Measurements from ENCODE around the gene ETFRF1. TPM values are rescaled to one million over a fixed set of nuclear protein-coding genes. Genes with fewer than 3 reads are reported as not detected.
A peak's percentile ranks its signal among the peaks of the same experiment; 100 is the strongest.

The ETFRF1 gene
- polyA plus RNA-seq, 1 donor = 61.0 TPM

DNA sequence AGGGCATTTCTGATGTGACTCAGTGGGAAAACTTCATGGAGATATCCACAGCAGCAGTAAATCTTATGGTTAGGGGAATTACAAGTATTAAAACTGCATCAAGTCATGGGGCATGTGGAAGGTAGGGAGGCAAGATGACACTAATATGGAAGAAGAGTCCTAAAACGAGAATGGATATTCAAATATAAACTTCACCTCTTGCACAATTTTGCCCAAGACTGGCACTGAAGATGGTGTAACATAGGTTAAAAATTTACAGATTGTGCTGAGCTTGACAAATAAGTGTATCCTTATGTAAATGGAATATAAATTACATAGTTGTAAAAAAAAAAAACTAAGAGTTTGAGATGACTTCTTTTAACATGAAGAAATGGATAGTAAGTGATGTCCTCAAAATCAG lies 12.8 kb downstream of the ETFRF1 start:
- Histone ChIP-seq H3K27me3 (ENCODE audit: control insufficient read depth, insufficient read depth, low read length) (no peaks in the 10 kb centered on the region), H3K4me3 (ENCODE audit: low read length) (no peak overlapping the region), H3K27ac (ENCODE audit: low read length) (peak overlapping the region; percentile 38), H3K9me3 (ENCODE audit: control insufficient read depth, low read depth, low read length) (no peaks in the 10 kb centered on the region), H3K36me3 (ENCODE audit: control insufficient read depth, insufficient read depth, low read length) (peaks cover 6% of the 10 kb centered on the region), H3K4me1 (ENCODE audit: control insufficient read depth, insufficient read depth, low read length) (peaks cover 4% of the 10 kb centered on the region)
- WGBS (ENCODE audit: insufficient coverage, low lambda C conversion rate) = no CpG with 5 or more reads among the region's 1 CpG
- DNase-seq = no peak

DNA sequence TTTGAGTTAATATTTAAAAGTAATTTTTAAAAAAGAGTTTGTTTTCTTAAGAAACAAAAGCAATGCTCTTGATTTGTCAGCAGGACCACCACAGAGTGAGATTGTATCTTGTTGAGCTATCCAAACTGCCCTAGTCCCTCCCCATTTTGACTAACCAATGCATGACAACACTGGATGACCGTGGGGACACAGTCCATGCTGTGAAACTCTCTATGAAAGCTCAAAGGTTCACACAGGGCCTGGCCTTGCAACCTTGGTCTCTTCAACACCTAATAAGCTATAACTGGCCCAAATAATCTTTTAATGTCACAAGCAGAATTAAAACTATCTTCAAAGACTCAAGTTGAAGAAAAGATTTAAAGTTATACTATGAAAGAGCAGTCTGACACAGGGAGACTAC lies 13.5 kb downstream of the ETFRF1 start:
- Histone ChIP-seq H3K4me1 (ENCODE audit: control insufficient read depth, insufficient read depth, low read length) (peaks cover 4% of the 10 kb centered on the region), H3K36me3 (ENCODE audit: control insufficient read depth, insufficient read depth, low read length) (peaks cover 6% of the 10 kb centered on the region), H3K4me3 (ENCODE audit: low read length) (no peak overlapping the region), H3K9me3 (ENCODE audit: control insufficient read depth, low read depth, low read length) (no peaks in the 10 kb centered on the region), H3K27ac (ENCODE audit: low read length) (peak overlapping the region; percentile 38), H3K27me3 (ENCODE audit: control insufficient read depth, insufficient read depth, low read length) (no peaks in the 10 kb centered on the region)
- peak; percentile 60 to 66 for DNase-seq
- WGBS (ENCODE audit: insufficient coverage, low lambda C conversion rate) = no CpG with 5 or more reads among the region's 1 CpG

GRCh38 chr12:25213338-25213737 lies 18.3 kb downstream of the ETFRF1 start:
- no peaks in the 10 kb centered on the region for H3K9me3 ChIP-seq (ENCODE audit: control insufficient read depth, low read depth, low read length)
- no peak overlapping the region for H3K4me3 ChIP-seq (ENCODE audit: low read length)
- DNase-seq = no peak
- no peaks in the 10 kb centered on the region for H3K27me3 ChIP-seq (ENCODE audit: control insufficient read depth, insufficient read depth, low read length)
- H3K27ac ChIP-seq (ENCODE audit: low read length) = no peak overlapping the region
- 100% methylated on average over 1 of the region's 1 CpG for WGBS (ENCODE audit: insufficient coverage, low lambda C conversion rate)
- H3K36me3 ChIP-seq (ENCODE audit: control insufficient read depth, insufficient read depth, low read length) = peaks cover 11% of the 10 kb centered on the region
- H3K4me1 ChIP-seq (ENCODE audit: control insufficient read depth, insufficient read depth, low read length) = no peaks in the 10 kb centered on the region

GRCh38 chr12:25236190-25236589 lies 41.2 kb downstream of the ETFRF1 start:
- DNase-seq = no peak
- peaks cover 13% of the 10 kb centered on the region for H3K36me3 ChIP-seq (ENCODE audit: control insufficient read depth, insufficient read depth, low read length)
- H3K9me3 ChIP-seq (ENCODE audit: control insufficient read depth, low read depth, low read length) = no peaks in the 10 kb centered on the region
- H3K4me3 ChIP-seq (ENCODE audit: low read length) = no peak overlapping the region
- no peaks in the 10 kb centered on the region for H3K4me1 ChIP-seq (ENCODE audit: control insufficient read depth, insufficient read depth, low read length)
- no CpG with 5 or more reads among the region's 1 CpG for WGBS (ENCODE audit: insufficient coverage, low lambda C conversion rate)
- no peak overlapping the region for H3K27ac ChIP-seq (ENCODE audit: low read length)
- H3K27me3 ChIP-seq (ENCODE audit: control insufficient read depth, insufficient read depth, low read length) = no peaks in the 10 kb centered on the region

DNA sequence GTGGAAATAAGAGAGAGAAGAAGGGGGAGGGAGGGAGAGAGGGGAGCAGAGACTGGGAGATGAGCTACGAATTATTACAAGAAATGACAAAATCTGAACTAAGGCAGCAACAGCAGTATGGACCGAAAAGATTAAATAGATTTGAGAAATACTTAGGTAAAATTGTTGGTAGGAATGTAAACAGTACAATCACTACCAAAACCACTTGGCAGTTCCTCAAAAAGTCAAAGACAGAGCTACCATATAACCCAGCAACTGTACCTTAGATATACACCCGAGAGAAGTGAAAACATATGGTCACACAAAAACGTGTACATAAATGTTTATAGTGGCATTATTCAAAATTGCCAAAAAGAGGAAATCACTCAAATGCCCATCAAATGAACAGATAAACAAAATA lies 41.6 kb downstream of the ETFRF1 start:
- no peak overlapping the region for H3K27ac ChIP-seq (ENCODE audit: low read length)
- no peak overlapping the region for H3K4me3 ChIP-seq (ENCODE audit: low read length)
- peaks cover 13% of the 10 kb centered on the region for H3K36me3 ChIP-seq (ENCODE audit: control insufficient read depth, insufficient read depth, low read length)
- H3K9me3 ChIP-seq (ENCODE audit: control insufficient read depth, low read depth, low read length) = no peaks in the 10 kb centered on the region
- DNase-seq = no peak
- WGBS (ENCODE audit: insufficient coverage, low lambda C conversion rate) = 100% methylated on average over 1 of the region's 4 CpGs
- H3K27me3 ChIP-seq (ENCODE audit: control insufficient read depth, insufficient read depth, low read length) = no peaks in the 10 kb centered on the region
- H3K4me1 ChIP-seq (ENCODE audit: control insufficient read depth, insufficient read depth, low read length) = no peaks in the 10 kb centered on the region

GRCh38 chr12:25241167-25242020 lies 46.4 kb downstream of the ETFRF1 start:
- DNase-seq = peak in 1 of 2 donors; percentile 29
- Histone ChIP-seq H3K4me1 (ENCODE audit: control insufficient read depth, insufficient read depth, low read length) (peaks cover 6% of the 10 kb centered on the region), H3K27me3 (ENCODE audit: control insufficient read depth, insufficient read depth, low read length) (no peaks in the 10 kb centered on the region), H3K9me3 (ENCODE audit: control insufficient read depth, low read depth, low read length) (no peaks in the 10 kb centered on the region), H3K4me3 (ENCODE audit: low read length) (no peak overlapping the region), H3K36me3 (ENCODE audit: control insufficient read depth, insufficient read depth, low read length) (peaks cover 11% of the 10 kb centered on the region), H3K27ac (ENCODE audit: low read length) (no peak overlapping the region)
- WGBS (ENCODE audit: insufficient coverage, low lambda C conversion rate) = 94% methylated on average over 2 of the region's 6 CpGs

DNA sequence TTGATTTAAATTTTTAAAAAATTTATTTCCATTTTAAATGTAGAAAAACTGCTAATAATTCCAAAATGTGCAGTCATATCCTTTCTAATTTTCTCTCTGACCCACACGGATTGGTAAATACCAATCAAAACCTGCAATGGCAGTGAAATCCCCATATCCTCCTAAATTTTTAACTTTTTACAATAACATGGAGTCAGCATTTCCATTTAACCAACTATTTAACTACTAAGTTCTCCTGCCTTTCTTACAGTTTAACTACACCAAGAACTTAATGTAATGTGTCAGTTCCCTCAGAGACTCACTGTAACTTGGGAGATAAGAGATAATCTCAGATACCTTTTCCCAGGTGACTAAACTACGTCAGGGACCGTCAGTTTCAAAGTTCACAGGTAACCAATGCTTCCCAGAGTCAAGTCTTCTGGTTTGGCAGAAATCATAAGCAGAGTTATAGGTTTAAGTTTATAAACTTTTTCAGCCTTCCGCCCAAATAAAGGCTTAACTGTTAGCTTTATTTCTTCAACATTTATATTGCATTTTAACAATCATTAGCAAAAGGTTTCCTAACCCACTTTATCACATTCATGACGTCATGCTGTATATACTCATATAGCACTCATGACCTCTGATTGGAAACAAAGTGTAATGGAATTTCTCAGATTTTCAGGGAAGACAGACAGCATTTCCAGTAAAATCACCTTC lies 48.1 kb downstream of the ETFRF1 start:
- Histone ChIP-seq H3K36me3 (ENCODE audit: control insufficient read depth, insufficient read depth, low read length) (peaks cover 7% of the 10 kb centered on the region), H3K9me3 (ENCODE audit: control insufficient read depth, low read depth, low read length) (no peaks in the 10 kb centered on the region), H3K27ac (ENCODE audit: low read length) (peak overlapping the region; percentile 95), H3K27me3 (ENCODE audit: control insufficient read depth, insufficient read depth, low read length) (no peaks in the 10 kb centered on the region), H3K4me1 (ENCODE audit: control insufficient read depth, insufficient read depth, low read length) (peaks cover 6% of the 10 kb centered on the region), H3K4me3 (ENCODE audit: low read length) (no peak overlapping the region)
- no CpG with 5 or more reads among the region's 5 CpGs for WGBS (ENCODE audit: insufficient coverage, low lambda C conversion rate)
- peak; percentile 80 to 93 for DNase-seq

- Histone ChIP-seq H3K27me3 (ENCODE audit: control insufficient read depth, insufficient read depth, low read length) (no peaks in the 10 kb centered on the region), H3K27ac (ENCODE audit: low read length) (peak overlapping the region; percentile 95), H3K9me3 (ENCODE audit: control insufficient read depth, low read depth, low read length) (no peaks in the 10 kb centered on the region), H3K36me3 (ENCODE audit: control insufficient read depth, insufficient read depth, low read length) (peaks cover 7% of the 10 kb centered on the region), H3K4me3 (ENCODE audit: low read length) (no peak overlapping the region), H3K4me1 (ENCODE audit: control insufficient read depth, insufficient read depth, low read length) (peaks cover 6% of the 10 kb centered on the region)
- no peak for DNase-seq
Measured at GRCh38 chr12:25243680-25243990, 48.6 kb downstream of the ETFRF1 start.

GRCh38 chr12:25245491-25245890 lies 50.5 kb downstream of the ETFRF1 start:
- H3K27ac ChIP-seq (ENCODE audit: low read length) = no peak overlapping the region

DNA sequence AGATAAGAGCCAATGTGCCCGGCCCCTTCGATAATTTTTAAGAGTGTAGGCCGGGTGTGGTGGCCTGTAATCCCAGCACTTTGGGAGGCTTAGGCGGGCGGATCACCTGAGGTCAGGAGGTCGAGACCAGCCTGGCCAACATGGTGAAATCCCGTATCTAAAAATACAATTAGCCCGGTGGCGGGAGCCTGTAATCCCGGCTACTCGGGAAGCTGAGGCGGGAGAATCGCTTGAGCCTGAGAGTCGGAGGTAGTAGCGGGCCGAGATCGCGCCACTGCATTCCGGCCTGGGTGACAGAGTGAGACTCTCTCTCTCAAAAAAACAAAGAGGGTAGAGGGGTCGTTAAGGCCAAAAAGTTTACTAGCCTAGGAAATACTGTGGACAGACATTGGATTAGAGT lies 53.1 kb downstream of the ETFRF1 start:
- WGBS (ENCODE audit: insufficient coverage, low lambda C conversion rate) = no CpG with 5 or more reads among the region's 20 CpGs
- DNase-seq = no peak
- Histone ChIP-seq H3K27ac (ENCODE audit: low read length) (no peak overlapping the region), H3K27me3 (ENCODE audit: control insufficient read depth, insufficient read depth, low read length) (no peaks in the 10 kb centered on the region), H3K4me3 (ENCODE audit: low read length) (no peak overlapping the region), H3K4me1 (ENCODE audit: control insufficient read depth, insufficient read depth, low read length) (peaks cover 6% of the 10 kb centered on the region), H3K36me3 (ENCODE audit: control insufficient read depth, insufficient read depth, low read length) (peaks cover 7% of the 10 kb centered on the region), H3K9me3 (ENCODE audit: control insufficient read depth, low read depth, low read length) (no peaks in the 10 kb centered on the region)

More at GRCh38 chr12:25245491-25245890, 50.5 kb downstream of the ETFRF1 start:
- peaks cover 7% of the 10 kb centered on the region for H3K36me3 ChIP-seq (ENCODE audit: control insufficient read depth, insufficient read depth, low read length)
- no peak overlapping the region for H3K4me3 ChIP-seq (ENCODE audit: low read length)
- WGBS (ENCODE audit: insufficient coverage, low lambda C conversion rate) = 93% methylated on average over 3 of the region's 6 CpGs
- H3K27me3 ChIP-seq (ENCODE audit: control insufficient read depth, insufficient read depth, low read length) = no peaks in the 10 kb centered on the region
- DNase-seq = no peak
- no peaks in the 10 kb centered on the region for H3K9me3 ChIP-seq (ENCODE audit: control insufficient read depth, low read depth, low read length)
- H3K4me1 ChIP-seq (ENCODE audit: control insufficient read depth, insufficient read depth, low read length) = peaks cover 6% of the 10 kb centered on the region

Data from large intestine (tissue), 3 donors.